ENCODE measurements around the gene TBCCD1.

GRCh38 chr3:186549497-186549896, 17.6 kb downstream of the TBCCD1 start:
- no peak for TF ChIP-seq SPI1 (IDR thresholded peaks at IDR 0.05; ENCODE audit: low read depth, low read length)
- TF ChIP-seq POLR2AphosphoS5 (IDR thresholded peaks at IDR 0.05; ENCODE audit: low read depth, low read length), result no peak
- no peak for TF ChIP-seq POLR2A (IDR thresholded peaks at IDR 0.05; ENCODE audit: low read depth, low read length)
- no peak for TF ChIP-seq PAX5 (IDR thresholded peaks at IDR 0.05; ENCODE audit: insufficient read depth, low read length, severe bottlenecking)
- TF ChIP-seq TAF1 (IDR thresholded peaks at IDR 0.05; ENCODE audit: low read depth, low read length), result no peak
- TF ChIP-seq POU2F2 (IDR thresholded peaks at IDR 0.05; ENCODE audit: low read depth, low read length), result no peak
